ENCODE measurements around the gene SCARB1.

- TF ChIP-seq CTCF (IDR thresholded peaks at IDR 0.05; ENCODE audit: borderline replicate concordance, extremely low read depth, low read length, poor library complexity, severe bottlenecking), result no peak
- no peak for TF ChIP-seq EZH2 (IDR thresholded peaks at IDR 0.05; ENCODE audit: borderline replicate concordance, low read depth, low read length, severe bottlenecking)
Observed at GRCh38 chr12:124738636-124739467, 124.8 kb downstream of the SCARB1 start.

Data from DND-41 (cell line).